Natural killer cell (primary cell): Measurements from ENCODE around the gene DSCAML1. TPM values are rescaled to one million over a fixed set of nuclear protein-coding genes. Genes with fewer than 3 reads are reported as not detected.
A peak's percentile ranks its signal among the peaks of the same experiment; 100 is the strongest.

Source experiments
- ATAC-seq, 3 donors: fragments of 150-1000 bp in 2 of 3; fragments of 200-7000 bp in 1 of 3; cut with Tn5 transposase; 1 replicate in 1 of 3; 2 replicates in 2 of 3; pipeline ENCODE4 v1.10.0; 2021; ENCODE audit warnings: mild to moderate bottlenecking in 2 of 3, moderate library complexity in 2 of 3
- DNase-seq, 2 donors: peaks; one replicate each; pipeline versions ENCODE4 v3.0.0 to v3.0.0-alpha.2; 2013 to 2021; ENCODE audit warnings: mixed read lengths in 1 of 2
- H3K27ac ChIP-seq: one replicate; pipeline ENCODE4 v1.5.1; 2013; ENCODE audit warnings: mild to moderate bottlenecking, low read length
- H3K27me3 ChIP-seq: one replicate; pipeline ENCODE4 v1.6.1; 2013; ENCODE audit warnings: low read length; ENCODE audit not compliant: control insufficient read depth, insufficient read depth
- H3K36me3 ChIP-seq: one replicate; pipeline ENCODE4 v1.6.1; 2013; ENCODE audit warnings: low read length; ENCODE audit not compliant: control insufficient read depth, insufficient read depth
- H3K4me1 ChIP-seq: one replicate; pipeline ENCODE4 v1.6.1; 2013; ENCODE audit warnings: low read length; ENCODE audit not compliant: control insufficient read depth, insufficient read depth
- H3K4me3 ChIP-seq: one replicate; pipeline ENCODE4 v1.5.1; 2013; ENCODE audit warnings: low read length
- H3K9me3 ChIP-seq: one replicate; pipeline ENCODE4 v1.6.1; 2013; ENCODE audit warnings: low read length; ENCODE audit not compliant: control insufficient read depth, insufficient read depth
- H3K27ac Mint-ChIP-seq, 2 donors: one replicate each; pipeline ENCODE4 v1.8.0; 2022; ENCODE audit warnings: mild to moderate bottlenecking in 2 of 2, mixed read lengths in 2 of 2, moderate library complexity in 1 of 2
- H3K27me3 Mint-ChIP-seq, 2 donors: one replicate each; pipeline ENCODE4 v1.8.0; 2022; ENCODE audit warnings: low read depth in 2 of 2, mixed read lengths in 2 of 2
- H3K36me3 Mint-ChIP-seq: one replicate; pipeline ENCODE4 v1.8.0; 2022; ENCODE audit warnings: mixed read lengths
- H3K4me1 Mint-ChIP-seq, 2 donors: one replicate each; pipeline ENCODE4 v1.8.0; 2022; ENCODE audit warnings: mixed read lengths in 2 of 2
- H3K4me3 Mint-ChIP-seq: one replicate; pipeline ENCODE4 v1.8.0; 2022; ENCODE audit warnings: mild to moderate bottlenecking, moderate library complexity, mixed read lengths
- H3K9me3 Mint-ChIP-seq, 2 donors: one replicate each; pipeline ENCODE4 v1.8.0; 2022; ENCODE audit warnings: mixed read lengths in 2 of 2
- CTCF ChIP-seq: fragments of 200-600 bp; IDR thresholded peaks from one replicate; pipeline ENCODE4 v1.8.0; 2022; ENCODE audit warnings: antibody characterized with exemption
- whole genome bisulfite sequencing: methylation state at CpG from one replicate; pipeline ENCODE4 v1.1.7; 2013; ENCODE audit warnings: missing lambda C conversion rate; ENCODE audit not compliant: insufficient coverage; 5-methylcytosine and 5-hydroxymethylcytosine counted together
- intact Hi-C: fragments of 100-400 bp; cut with micrococcal nuclease; formaldehyde crosslinking; loops from one replicate; pipeline ENCODE4 v1.14.2; 2022
- total RNA-seq, 4 donors: library from RNA; stranded (reverse); fragments of 120-200 nt in 1 of 4; gene quantifications; one replicate each; pipeline versions ENCODE4 v1.2.3 to v1.2.4, GENCODE V29; 2013 to 2022

The DSCAML1 gene
- total RNA-seq, 3 donors from 2014 or later (not counting 1 experiment from before 2014, with no cell fraction given) = 0.66 TPM; not detected in 2

- Mint-ChIP-seq H3K4me1 (peaks cover 10 to 17% of the 10 kb centered on the region in 2 donors), H3K4me3 (peak overlapping the region; percentile 56), H3K27me3 (peaks cover 0 to 5% of the 10 kb centered on the region in 2 donors), H3K36me3 (no peaks in the 10 kb centered on the region), H3K9me3 (no peaks in the 10 kb centered on the region), H3K27ac (peak overlapping the region in 1 of 2 donors; percentile 40)
- intact Hi-C loops = no loop called here
- peak in 2 of 3 donors; percentile 31 to 61 for ATAC-seq
- Histone ChIP-seq H3K36me3 (no peaks in the 10 kb centered on the region), H3K4me3 (no peak overlapping the region), H3K9me3 (no peaks in the 10 kb centered on the region), H3K27ac (no peak overlapping the region), H3K4me1 (peaks cover 33% of the 10 kb centered on the region), H3K27me3 (no peaks in the 10 kb centered on the region)
- DNase-seq = peak; percentile 16 to 41
- 54% methylated on average over 8 of the region's 8 CpGs for WGBS
- no peak for TF ChIP-seq CTCF
These were observed 40.8 kb upstream of the DSCAML1 start for GRCh38 chr11:117837791-117838190.

- no peaks in the 10 kb centered on the region for H3K36me3 Mint-ChIP-seq
- 88% methylated on average over 18 of the region's 18 CpGs for WGBS
- no peaks in the 10 kb centered on the region for H3K9me3 Mint-ChIP-seq
- peak overlapping the region; percentile 40 for H3K4me3 Mint-ChIP-seq
- H3K4me1 ChIP-seq = peaks cover 27% of the 10 kb centered on the region
- no peaks in the 10 kb centered on the region for H3K36me3 ChIP-seq
- peaks cover 10 to 21% of the 10 kb centered on the region in 2 donors for H3K4me1 Mint-ChIP-seq
- no peak overlapping the region for H3K4me3 ChIP-seq
- no peak for TF ChIP-seq CTCF
- DNase-seq (peak in 1 of 2 donors; percentile 11), ATAC-seq (no peak)
- peak overlapping the region in 1 of 2 donors; percentile 40 for H3K27ac Mint-ChIP-seq
- intact Hi-C loops = no loop called here
- no peaks in the 10 kb centered on the region for H3K27me3 ChIP-seq
- H3K9me3 ChIP-seq = no peaks in the 10 kb centered on the region
- H3K27ac ChIP-seq = no peak overlapping the region
- peaks cover 0 to 10% of the 10 kb centered on the region in 2 donors for H3K27me3 Mint-ChIP-seq
These were observed 40.2 kb upstream of the DSCAML1 start for GRCh38 chr11:117837070-117837776.

GRCh38 chr11:117836077-117836960 is 39.3 kb upstream of the DSCAML1 start:
- peaks cover 0 to 10% of the 10 kb centered on the region in 2 donors for H3K27me3 Mint-ChIP-seq
- H3K4me3 Mint-ChIP-seq = no peak overlapping the region
- H3K9me3 Mint-ChIP-seq = no peaks in the 10 kb centered on the region
- H3K9me3 ChIP-seq = no peaks in the 10 kb centered on the region
- no peak overlapping the region for H3K27ac Mint-ChIP-seq
- H3K4me3 ChIP-seq = no peak overlapping the region
- TF ChIP-seq CTCF = no peak
- intact Hi-C loops = no loop called here
- H3K36me3 Mint-ChIP-seq = no peaks in the 10 kb centered on the region
- WGBS = 83% methylated on average over 11 of the region's 14 CpGs
- no peak overlapping the region for H3K27ac ChIP-seq
- DNase-seq = no peak
- H3K4me1 ChIP-seq = peaks cover 24% of the 10 kb centered on the region
- H3K4me1 Mint-ChIP-seq = peaks cover 10 to 21% of the 10 kb centered on the region in 2 donors
- no peak for ATAC-seq
- H3K27me3 ChIP-seq = no peaks in the 10 kb centered on the region
- H3K36me3 ChIP-seq = no peaks in the 10 kb centered on the region
